Skeletal muscle cell (primary cell): ENCODE data around the gene THUMPD1.
"Not testable (repeated sequence)": the region's sequence is repeated elsewhere in the genome, so short reads cannot be mapped to it uniquely, and the experiment has no call there.

ENCODE experiments used
- DNase-seq: peaks from one replicate; pipeline ENCODE4 v3.0.0-alpha.2; 2010; ENCODE audit warnings: low read depth
- H3K4me3 ChIP-seq: 2 replicates; pipeline ENCODE4 v1.5.1; 2011; ENCODE audit warnings: low read depth, mild to moderate bottlenecking, control low read depth, low read length, moderate library complexity

Gene THUMPD1

DNA sequence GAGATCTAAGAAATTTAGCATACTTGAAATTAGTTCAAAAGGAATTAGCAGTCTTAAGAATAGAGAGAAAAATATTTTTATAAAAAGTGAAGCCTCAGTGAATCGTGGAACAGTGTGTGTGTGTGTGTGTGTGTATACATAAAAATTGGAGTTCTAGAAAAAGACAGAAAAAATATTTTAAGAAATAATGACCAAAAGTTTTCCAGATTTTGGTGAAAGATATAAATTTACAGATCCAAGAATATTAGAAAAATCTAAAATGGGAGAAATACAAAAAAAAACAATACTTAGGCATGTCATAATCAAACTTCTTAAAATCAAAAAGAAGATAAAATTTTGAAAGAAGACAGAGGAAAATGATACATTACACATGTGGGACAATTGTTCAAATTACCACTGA, 35.6 kb downstream of the THUMPD1 start:
- H3K4me3 ChIP-seq, DNase-seq: not testable (repeated sequence)

DNA sequence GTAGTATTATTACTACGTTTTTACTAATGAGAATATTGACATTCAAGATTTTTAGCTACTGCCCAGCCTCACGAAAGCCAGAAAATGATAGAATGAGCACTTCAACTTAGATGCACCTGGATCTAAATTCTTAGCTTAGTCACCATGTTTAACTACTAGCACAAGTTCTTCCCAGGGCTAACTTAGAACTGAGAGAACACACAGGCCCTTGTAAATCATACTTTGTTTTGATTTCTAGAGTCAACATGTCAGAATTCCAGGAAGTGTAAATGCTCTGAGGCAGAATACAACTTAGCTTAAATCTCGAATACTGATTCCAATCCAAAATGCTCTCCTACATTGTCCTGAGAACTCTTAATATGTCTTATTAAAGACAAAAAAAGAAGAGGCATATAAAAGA, 37.3 kb downstream of the THUMPD1 start:
- no peak overlapping the region for H3K4me3 ChIP-seq
- DNase-seq = no peak

DNA sequence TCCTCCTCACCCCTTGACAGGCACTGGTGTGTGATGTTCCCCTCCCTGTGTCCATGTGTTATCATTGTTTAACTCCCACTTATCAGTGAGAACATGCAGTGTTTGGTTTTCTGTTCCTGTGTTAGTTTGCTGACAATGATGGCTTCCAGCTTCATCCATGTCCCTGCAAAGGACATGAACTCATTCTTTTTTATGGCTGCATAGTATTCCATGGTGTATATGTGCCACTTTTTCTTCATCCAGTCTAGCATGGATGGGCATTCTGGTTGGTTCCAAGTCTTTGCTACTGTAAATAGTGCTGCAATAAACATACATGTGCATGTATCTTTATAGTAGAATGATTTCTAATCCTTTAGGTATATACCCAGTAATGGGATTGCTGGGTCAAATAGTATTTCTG, 39.9 kb downstream of the THUMPD1 start:
- H3K4me3 ChIP-seq, DNase-seq: not testable (repeated sequence)

DNA sequence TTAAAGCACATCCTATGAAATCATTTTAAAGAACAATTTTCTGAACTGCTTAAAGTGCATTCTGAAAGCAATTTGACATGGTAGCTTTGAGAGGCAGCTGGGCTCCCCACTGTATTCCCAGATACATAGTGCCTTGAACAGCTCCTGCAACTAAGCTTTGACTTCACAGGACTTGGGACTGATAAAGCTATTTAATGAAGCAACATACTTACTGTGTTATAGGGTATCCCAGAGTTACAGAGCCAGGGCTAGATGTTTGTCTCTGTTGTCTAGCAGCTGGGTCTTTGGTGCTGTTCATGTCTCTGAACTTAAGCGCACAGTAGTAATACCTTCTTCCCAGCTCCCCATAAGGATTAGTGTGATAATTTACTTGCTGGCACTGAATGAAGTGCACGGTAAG, 45.0 kb downstream of the THUMPD1 start:
- H3K4me3 ChIP-seq = no peak overlapping the region
- no peak for DNase-seq

DNA sequence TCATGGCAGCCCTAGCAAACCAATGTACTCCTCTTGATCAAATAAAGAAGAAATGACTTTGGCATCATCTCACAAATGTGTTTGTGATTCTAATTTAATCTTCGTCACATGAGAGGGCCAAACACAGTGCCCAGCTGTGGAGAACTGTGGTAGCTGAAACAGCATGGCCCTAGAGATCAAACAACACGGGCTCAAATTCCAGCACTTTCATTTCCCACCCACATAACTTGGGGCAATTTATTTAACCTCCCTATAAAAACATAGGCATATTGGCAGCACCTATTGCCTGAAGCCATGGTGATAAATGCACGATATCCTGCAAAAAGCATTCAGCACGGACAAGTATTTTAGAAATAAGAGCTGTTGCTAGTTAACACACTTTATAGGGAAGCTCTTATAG, 46.6 kb downstream of the THUMPD1 start:
- no peak for DNase-seq
- no peak overlapping the region for H3K4me3 ChIP-seq

DNA sequence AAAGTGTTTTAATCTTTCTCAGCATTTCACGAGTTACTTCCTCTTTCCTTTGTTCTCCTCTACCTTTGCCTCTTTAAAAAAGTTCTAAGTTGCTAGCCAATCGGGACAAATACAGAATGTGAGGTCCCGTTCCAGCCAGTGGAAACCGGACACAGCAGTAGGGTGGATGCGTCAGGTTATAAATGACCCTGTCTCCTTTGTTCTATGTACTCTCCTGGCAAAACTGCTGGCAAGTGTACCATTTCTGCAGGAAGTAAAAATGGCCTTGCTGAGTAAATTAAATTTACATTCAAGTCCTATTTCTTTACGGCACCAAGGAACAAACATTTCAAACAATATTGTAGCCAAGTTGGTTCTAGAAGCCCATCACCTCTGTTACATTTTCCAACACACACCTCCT, 47.5 kb downstream of the THUMPD1 start:
- H3K4me3 ChIP-seq = not testable (repeated sequence)

DNA sequence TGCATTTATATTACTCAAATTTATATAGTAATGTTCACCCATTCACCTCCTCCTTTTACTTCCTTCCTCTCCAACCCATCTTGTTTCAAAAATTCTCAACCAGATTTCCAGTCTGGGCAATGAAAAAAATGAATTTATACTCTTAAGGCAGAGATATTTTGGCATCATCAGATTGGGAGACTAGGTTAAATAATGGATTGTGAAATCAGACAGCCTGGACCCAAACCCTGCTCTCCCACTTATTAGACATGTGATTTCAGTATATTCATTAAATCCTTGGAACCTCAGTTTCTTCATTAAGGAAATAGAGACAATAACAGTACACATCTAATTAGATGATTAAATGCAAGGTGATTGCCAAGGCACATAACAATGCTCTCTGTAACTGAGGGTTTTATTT, 52.0 kb downstream of the THUMPD1 start:
- no peak for DNase-seq

More for the DNA sequence above, 47.5 kb downstream of the THUMPD1 start:
- not testable (repeated sequence) for DNase-seq

DNA sequence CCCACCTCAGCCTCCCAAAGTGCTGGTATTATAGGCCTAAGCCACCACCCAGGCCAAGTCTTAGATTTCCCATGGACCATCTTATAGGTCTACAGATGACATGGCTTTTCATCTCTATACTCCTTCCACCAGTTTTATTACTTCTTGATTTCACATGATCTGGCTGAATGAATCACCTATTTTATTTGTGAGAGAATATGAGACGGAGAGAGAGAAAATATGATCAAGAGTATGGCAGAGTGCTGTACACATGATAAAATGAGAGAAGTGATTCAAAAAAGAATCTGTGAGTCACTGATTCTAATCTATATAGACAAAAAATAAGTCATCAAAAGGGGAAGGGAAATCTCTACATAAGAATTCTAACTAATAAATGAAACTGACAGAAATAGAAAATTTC, 57.8 kb downstream of the THUMPD1 start:
- no peak overlapping the region for H3K4me3 ChIP-seq
- DNase-seq = no peak

More for the DNA sequence above, 52.0 kb downstream of the THUMPD1 start:
- no peak overlapping the region for H3K4me3 ChIP-seq
